Neutrophil (primary cell): Measurements from ENCODE around the gene STXBP5.
A peak's percentile ranks its signal among the peaks of the same experiment; 100 is the strongest.

Experiments
- H3K27ac ChIP-seq: fragments of 200-600 bp; sonication (generic); 2 replicates; pipeline ENCODE4 v1.5.1; 2016; ENCODE audit warnings: mild to moderate bottlenecking, moderate library complexity
- H3K27me3 ChIP-seq: fragments of 200-600 bp; sonication (generic); 2 replicates; pipeline ENCODE4 v1.6.0; 2016; ENCODE audit warnings: mild to moderate bottlenecking
- H3K36me3 ChIP-seq: fragments of 200-600 bp; sonication (generic); 2 replicates; pipeline ENCODE4 v1.5.1; 2017
- H3K4me1 ChIP-seq, 2 experiments: fragments of 200-600 bp in 1 of 2; sonication (generic) in 1 of 2; 1 replicate in 1 of 2; 2 replicates in 1 of 2; pipeline versions ENCODE4 v1.5.1 to v1.6.1; 2013 to 2016; ENCODE audit warnings: low read depth in 1 of 2, low read length in 1 of 2, mild to moderate bottlenecking in 1 of 2, moderate library complexity in 1 of 2; ENCODE audit not compliant: control insufficient read depth in 1 of 2, insufficient read depth in 1 of 2
- H3K4me3 ChIP-seq, 2 experiments: fragments of 200-600 bp in 1 of 2; sonication (generic) in 1 of 2; 1 replicate in 1 of 2; 2 replicates in 1 of 2; pipeline ENCODE4 v1.5.1; 2013 to 2016; ENCODE audit warnings: low read depth in 1 of 2, low read length in 1 of 2, mild to moderate bottlenecking in 1 of 2, moderate library complexity in 1 of 2
- H3K9me3 ChIP-seq: fragments of 200-600 bp; sonication (generic); 2 replicates; pipeline ENCODE4 v1.5.1; 2016
- TF ChIP-seq, protein P1 (sequence below): fragments of 200-600 bp; sonication (generic); IDR thresholded peaks from 2 replicates; pipeline ENCODE4 v1.5.1; 2016; ENCODE audit warnings: antibody characterized with exemption

Gene STXBP5

DNA sequence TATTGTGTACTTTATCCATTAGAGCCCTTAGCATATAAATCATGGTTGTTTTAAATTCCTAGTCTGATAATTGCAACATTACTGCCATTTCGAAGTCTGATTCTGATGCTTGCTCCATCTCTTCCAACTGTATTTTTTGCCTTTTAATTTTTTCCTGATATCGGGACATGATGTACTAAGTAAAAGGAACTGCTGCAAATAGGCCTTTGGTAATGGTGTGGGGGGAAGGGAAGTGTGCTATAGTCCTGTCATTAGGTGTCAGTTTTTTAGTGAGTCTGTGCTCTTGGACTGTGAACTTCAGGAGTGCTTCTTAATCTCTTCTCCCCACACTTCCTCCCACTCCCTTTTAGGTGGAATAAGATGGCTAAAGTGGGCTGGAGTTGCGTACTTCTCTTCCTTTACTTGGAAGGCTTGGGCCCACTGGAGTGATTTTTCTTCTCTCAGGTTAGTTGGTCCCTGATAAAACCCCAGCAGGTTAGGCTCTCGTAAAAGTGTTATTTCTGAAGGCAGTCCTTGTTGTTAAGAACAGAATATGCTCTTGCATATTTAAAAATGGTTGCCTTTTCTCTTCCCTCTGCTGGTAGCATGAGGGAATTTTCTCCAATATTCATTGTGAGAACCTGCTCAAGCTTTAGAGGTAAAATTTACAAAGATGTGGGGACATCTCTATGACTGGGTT lies 18.1 kb downstream of the STXBP5 start:
- Histone ChIP-seq H3K4me1 (peaks cover 39 to 41% of the 10 kb centered on the region in 2 experiments), H3K27ac (peak overlapping the region; percentile 70), H3K36me3 (peaks cover 8% of the 10 kb centered on the region), H3K27me3 (no peaks in the 10 kb centered on the region), H3K9me3 (no peaks in the 10 kb centered on the region), H3K4me3 (peak overlapping the region in 1 of 2 experiments; percentile 2)
- TF ChIP-seq, protein P1, sequence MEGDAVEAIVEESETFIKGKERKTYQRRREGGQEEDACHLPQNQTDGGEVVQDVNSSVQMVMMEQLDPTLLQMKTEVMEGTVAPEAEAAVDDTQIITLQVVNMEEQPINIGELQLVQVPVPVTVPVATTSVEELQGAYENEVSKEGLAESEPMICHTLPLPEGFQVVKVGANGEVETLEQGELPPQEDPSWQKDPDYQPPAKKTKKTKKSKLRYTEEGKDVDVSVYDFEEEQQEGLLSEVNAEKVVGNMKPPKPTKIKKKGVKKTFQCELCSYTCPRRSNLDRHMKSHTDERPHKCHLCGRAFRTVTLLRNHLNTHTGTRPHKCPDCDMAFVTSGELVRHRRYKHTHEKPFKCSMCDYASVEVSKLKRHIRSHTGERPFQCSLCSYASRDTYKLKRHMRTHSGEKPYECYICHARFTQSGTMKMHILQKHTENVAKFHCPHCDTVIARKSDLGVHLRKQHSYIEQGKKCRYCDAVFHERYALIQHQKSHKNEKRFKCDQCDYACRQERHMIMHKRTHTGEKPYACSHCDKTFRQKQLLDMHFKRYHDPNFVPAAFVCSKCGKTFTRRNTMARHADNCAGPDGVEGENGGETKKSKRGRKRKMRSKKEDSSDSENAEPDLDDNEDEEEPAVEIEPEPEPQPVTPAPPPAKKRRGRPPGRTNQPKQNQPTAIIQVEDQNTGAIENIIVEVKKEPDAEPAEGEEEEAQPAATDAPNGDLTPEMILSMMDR: peak; percentile 32

DNA sequence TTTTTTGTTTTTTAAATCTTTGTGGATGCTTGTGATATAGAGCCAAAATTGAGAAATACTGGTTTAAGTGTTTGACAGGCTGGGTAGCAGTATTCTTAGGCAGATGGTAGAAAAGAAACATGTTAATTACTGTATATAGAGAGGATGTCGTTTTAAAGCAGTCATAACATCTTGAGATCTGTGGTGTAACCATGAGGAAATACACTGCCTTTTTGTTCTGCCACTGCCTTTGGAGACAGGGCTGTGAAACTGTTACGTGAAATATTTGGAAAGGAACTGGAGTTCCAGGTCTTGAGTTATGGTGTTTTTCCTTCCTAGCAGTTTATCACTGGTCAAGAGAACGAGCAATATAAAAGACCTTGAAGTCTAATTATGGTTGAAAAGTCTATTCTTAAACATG lies 19.5 kb downstream of the STXBP5 start:
- Histone ChIP-seq H3K27ac (peak overlapping the region; percentile 70), H3K9me3 (no peaks in the 10 kb centered on the region), H3K4me3 (no peak overlapping the region), H3K4me1 (peaks cover 39 to 41% of the 10 kb centered on the region in 2 experiments), H3K36me3 (peaks cover 3% of the 10 kb centered on the region), H3K27me3 (no peaks in the 10 kb centered on the region)
- TF ChIP-seq, protein P1: no peak

DNA sequence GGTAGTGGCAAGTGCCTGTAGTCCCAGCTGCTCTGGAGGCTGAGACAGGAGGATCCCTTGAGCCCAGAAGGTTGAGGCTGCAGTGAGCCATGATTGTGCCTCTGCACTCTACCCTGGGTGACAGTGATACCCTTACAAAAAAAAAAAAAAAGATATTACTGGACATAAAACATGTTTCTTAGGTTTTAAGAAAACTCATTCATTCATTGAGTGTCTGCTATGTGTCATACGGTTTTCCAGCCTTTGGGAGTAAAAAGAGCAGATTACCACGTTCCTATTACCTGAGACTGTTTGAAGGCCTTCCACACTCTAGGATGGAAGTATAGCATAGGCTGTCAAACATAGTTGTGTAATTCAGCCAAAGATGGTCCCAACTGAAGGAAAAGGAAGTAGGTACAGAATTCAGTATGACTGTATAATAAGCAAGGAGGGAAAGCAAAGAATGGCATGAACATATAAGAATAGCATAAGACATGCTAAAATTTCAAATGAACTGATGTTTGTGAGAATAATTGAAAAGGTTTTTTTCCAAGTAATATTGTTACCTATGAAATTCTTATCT lies 22.0 kb downstream of the STXBP5 start:
- H3K4me1 ChIP-seq: peaks cover 34 to 37% of the 10 kb centered on the region in 2 experiments
- no peaks in the 10 kb centered on the region for H3K27me3 ChIP-seq
- peak overlapping the region; percentile 59 for H3K27ac ChIP-seq
- TF ChIP-seq, protein P1: no peak
- H3K4me3 ChIP-seq: no peak overlapping the region
- H3K36me3 ChIP-seq: no peaks in the 10 kb centered on the region
- H3K9me3 ChIP-seq: no peaks in the 10 kb centered on the region

DNA sequence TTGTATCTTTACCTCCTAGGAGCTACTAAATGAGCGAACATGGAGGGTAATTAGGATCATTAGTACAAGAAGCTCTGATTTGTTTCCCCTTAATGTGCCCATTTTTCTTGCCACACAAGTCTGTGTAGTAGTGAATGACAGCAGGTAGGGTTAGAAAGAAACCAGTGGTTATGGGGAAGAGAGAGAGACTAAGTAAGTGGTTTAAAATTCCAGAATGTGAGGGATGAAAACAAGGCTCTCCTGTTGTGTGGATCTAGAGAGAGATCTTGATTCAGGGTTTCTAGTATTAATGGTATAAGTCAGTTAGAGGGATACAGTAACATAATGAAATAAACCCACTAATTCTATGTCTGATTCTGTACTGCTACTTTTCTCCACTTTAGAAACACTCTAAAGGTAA lies 22.7 kb downstream of the STXBP5 start:
- H3K4me1 ChIP-seq: peaks cover 27 to 31% of the 10 kb centered on the region in 2 experiments
- TF ChIP-seq, protein P1: no peak
- no peaks in the 10 kb centered on the region for H3K9me3 ChIP-seq
- H3K27me3 ChIP-seq: no peaks in the 10 kb centered on the region
- H3K4me3 ChIP-seq: no peak overlapping the region
- H3K36me3 ChIP-seq: peaks cover under 1% of the 10 kb centered on the region
- peak overlapping the region; percentile 59 for H3K27ac ChIP-seq

DNA sequence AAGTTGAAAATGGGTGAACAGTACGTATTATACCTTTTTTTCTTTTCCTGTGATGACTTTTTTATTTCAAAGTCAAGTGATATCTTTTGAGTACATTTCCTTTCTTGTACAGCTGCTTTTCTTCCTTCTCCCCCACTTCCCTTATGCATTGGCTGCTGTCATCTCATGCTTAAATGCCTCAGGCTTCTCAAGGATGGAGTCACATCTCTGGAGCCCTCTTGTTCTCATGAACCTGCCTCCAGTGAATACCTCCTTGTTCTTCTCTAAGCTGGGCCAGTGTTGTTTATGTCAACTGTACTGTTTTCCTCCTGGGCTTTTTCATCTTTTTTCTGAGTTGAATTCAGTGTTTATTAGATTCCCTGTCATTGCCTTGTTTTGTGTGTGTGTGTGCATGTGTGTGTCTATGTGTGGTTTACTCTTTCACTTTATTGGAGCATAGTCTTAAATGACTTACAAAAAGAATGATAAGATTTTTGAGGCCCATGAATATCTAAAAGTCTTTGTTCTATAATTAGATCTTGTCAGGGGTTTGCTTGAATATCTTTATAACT lies 23.6 kb downstream of the STXBP5 start:
- peaks cover 4% of the 10 kb centered on the region for H3K36me3 ChIP-seq
- H3K4me3 ChIP-seq: no peak overlapping the region
- H3K27ac ChIP-seq: peak overlapping the region; percentile 59
- peaks cover 18 to 21% of the 10 kb centered on the region in 2 experiments for H3K4me1 ChIP-seq
- TF ChIP-seq, protein P1: no peak
- H3K27me3 ChIP-seq: no peaks in the 10 kb centered on the region
- no peaks in the 10 kb centered on the region for H3K9me3 ChIP-seq
